Endothelial cell of umbilical vein (primary cell): ENCODE measurements around the gene NRG3.

Experiments
- EZH2 ChIP-seq: IDR thresholded peaks from 2 replicates; pipeline ENCODE4 v1.6.1; 2012; ENCODE audit warnings: borderline replicate concordance, low read depth, mild to moderate bottlenecking, moderate library complexity, low read length, inconsistent platforms; ENCODE audit not compliant: severe bottlenecking
- FOS ChIP-seq: IDR thresholded peaks from 2 replicates; pipeline ENCODE4 v1.6.1; 2011; ENCODE audit warnings: mild to moderate bottlenecking, low read length, moderate library complexity, borderline replicate concordance; ENCODE audit not compliant: insufficient read depth
- GATA2 ChIP-seq: IDR thresholded peaks from 2 replicates; pipeline ENCODE4 v1.7.0; 2011; ENCODE audit warnings: low read depth, mild to moderate bottlenecking, moderate library complexity, mixed read lengths, low read length; ENCODE audit not compliant: insufficient read length, insufficient read depth
- JUN ChIP-seq: IDR thresholded peaks from 2 replicates; pipeline ENCODE4 v1.6.1; 2011; ENCODE audit warnings: borderline replicate concordance, low read depth; ENCODE audit not compliant: insufficient read length, insufficient read depth
- MAX ChIP-seq: IDR thresholded peaks from 2 replicates; pipeline ENCODE4 v1.6.1; 2011; ENCODE audit not compliant: insufficient read depth, insufficient read length
- MYC ChIP-seq: IDR thresholded peaks from one replicate; pipeline ENCODE4 v1.6.1; 2011; ENCODE audit warnings: mild to moderate bottlenecking, low read depth, low read length
- POLR2A ChIP-seq: IDR thresholded peaks from 2 replicates; pipeline ENCODE4 v1.6.1; 2012; ENCODE audit warnings: low read depth, mild to moderate bottlenecking, control low read depth, low read length
- POLR2AphosphoS5 ChIP-seq: IDR thresholded peaks from 2 replicates; pipeline ENCODE4 v1.6.1; 2012; ENCODE audit warnings: low read depth, mild to moderate bottlenecking, control low read depth, low read length, moderate library complexity; ENCODE audit not compliant: insufficient read depth
- TF ChIP-seq, protein P1 (sequence below), 2 donors: IDR thresholded peaks; 1 replicate in 1 of 2; 2 replicates in 1 of 2; pipeline ENCODE4 v1.5.1; 2011; ENCODE audit warnings: low read length in 2 of 2, mild to moderate bottlenecking in 2 of 2, moderate library complexity in 2 of 2, control low read depth in 1 of 2, inconsistent platforms in 1 of 2, low read depth in 1 of 2; ENCODE audit not compliant: insufficient read depth in 1 of 2; ENCODE audit errors: extremely low read depth in 1 of 2

DNA sequence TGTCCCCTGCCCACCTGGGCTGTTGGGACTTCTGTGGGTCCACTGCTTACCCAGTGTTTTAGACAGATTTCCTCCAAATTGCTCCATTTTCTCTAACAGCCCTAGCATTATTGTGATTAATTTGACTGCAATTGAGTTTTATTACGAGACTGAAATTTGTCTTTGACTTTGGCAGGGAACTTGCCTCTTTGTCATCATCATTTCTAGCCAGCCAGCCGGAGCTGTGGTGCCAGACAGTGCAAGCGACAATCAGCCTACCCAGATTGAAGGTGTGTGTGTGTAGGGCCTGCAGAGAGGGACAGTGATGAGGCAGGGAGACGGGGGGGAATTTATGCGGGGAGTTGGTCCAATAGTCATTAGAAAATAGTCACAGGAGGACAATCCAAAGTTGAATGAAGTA lies 743.0 kb downstream of the NRG3 start:
- no peak for TF ChIP-seq FOS
- TF ChIP-seq, protein P1, sequence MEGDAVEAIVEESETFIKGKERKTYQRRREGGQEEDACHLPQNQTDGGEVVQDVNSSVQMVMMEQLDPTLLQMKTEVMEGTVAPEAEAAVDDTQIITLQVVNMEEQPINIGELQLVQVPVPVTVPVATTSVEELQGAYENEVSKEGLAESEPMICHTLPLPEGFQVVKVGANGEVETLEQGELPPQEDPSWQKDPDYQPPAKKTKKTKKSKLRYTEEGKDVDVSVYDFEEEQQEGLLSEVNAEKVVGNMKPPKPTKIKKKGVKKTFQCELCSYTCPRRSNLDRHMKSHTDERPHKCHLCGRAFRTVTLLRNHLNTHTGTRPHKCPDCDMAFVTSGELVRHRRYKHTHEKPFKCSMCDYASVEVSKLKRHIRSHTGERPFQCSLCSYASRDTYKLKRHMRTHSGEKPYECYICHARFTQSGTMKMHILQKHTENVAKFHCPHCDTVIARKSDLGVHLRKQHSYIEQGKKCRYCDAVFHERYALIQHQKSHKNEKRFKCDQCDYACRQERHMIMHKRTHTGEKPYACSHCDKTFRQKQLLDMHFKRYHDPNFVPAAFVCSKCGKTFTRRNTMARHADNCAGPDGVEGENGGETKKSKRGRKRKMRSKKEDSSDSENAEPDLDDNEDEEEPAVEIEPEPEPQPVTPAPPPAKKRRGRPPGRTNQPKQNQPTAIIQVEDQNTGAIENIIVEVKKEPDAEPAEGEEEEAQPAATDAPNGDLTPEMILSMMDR (IDR thresholded peaks at IDR 0.05; ENCODE audit: extremely low read depth in 1 of 2, insufficient read depth in 1 of 2, low read depth in 1 of 2, low read length in 2 of 2), result no peak
- no peak for TF ChIP-seq EZH2
- TF ChIP-seq POLR2A, result no peak
- no peak for TF ChIP-seq POLR2AphosphoS5
- TF ChIP-seq GATA2, result no peak
- TF ChIP-seq MYC, result no peak
- TF ChIP-seq JUN, result no peak
- TF ChIP-seq MAX, result no peak
